ENCODE measurements around the gene BNC2. TPM values are rescaled to one million over a fixed set of nuclear protein-coding genes. Genes with fewer than 3 reads are reported as not detected.

BNC2 gene
- total RNA-seq, 1 donor from 2014 or later, result 38.0 TPM

GRCh38 chr9:16551692-16552091 is 318.8 kb downstream of the BNC2 start:
- H3K27ac Mint-ChIP-seq (ENCODE audit: unreplicated experiment), result no peak overlapping the region
- H3K36me3 ChIP-seq (ENCODE audit: insufficient read depth, low read length), result peaks cover 15% of the 10 kb centered on the region
- H4K20me1 ChIP-seq (ENCODE audit: insufficient read depth, low read length), result no peaks in the 10 kb centered on the region
- no peaks in the 10 kb centered on the region for H3K4me1 ChIP-seq (ENCODE audit: insufficient read depth, low read length)
- H3K27me3 Mint-ChIP-seq (ENCODE audit: low read depth, unreplicated experiment), result no peaks in the 10 kb centered on the region
- no peaks in the 10 kb centered on the region for H3K27me3 ChIP-seq (ENCODE audit: insufficient read depth, low read length)
- no peak overlapping the region for H2AFZ ChIP-seq (ENCODE audit: low read depth, low read length)
- H3K4me3 Mint-ChIP-seq (ENCODE audit: unreplicated experiment), result no peak overlapping the region
- FAIRE-seq, result no peak
- no peaks in the 10 kb centered on the region for H3K79me2 ChIP-seq (ENCODE audit: insufficient read depth, low read length)
- no peak overlapping the region for H3K9ac ChIP-seq (ENCODE audit: low read length)
- H3K27ac ChIP-seq (ENCODE audit: low read depth, low read length), result no peak overlapping the region
- H3K4me1 Mint-ChIP-seq (ENCODE audit: low read depth, unreplicated experiment), result no peaks in the 10 kb centered on the region
- TF ChIP-seq CTCF (IDR thresholded peaks at IDR 0.05; ENCODE audit: insufficient read depth, low read depth, low read length) (no peak), EZH2 (IDR thresholded peaks at IDR 0.05; ENCODE audit: insufficient read depth, low read length) (no peak)
- H3K9me3 ChIP-seq (ENCODE audit: insufficient read depth, low read depth, low read length), result no peaks in the 10 kb centered on the region
- H3K9me3 Mint-ChIP-seq (ENCODE audit: unreplicated experiment), result no peaks in the 10 kb centered on the region
- H3K4me3 ChIP-seq (ENCODE audit: insufficient read depth, low read depth, low read length), result no peak overlapping the region
- DNase-seq (ENCODE audit: low read depth), result no peak
- H3K36me3 Mint-ChIP-seq (ENCODE audit: low read depth, unreplicated experiment), result peaks cover 20% of the 10 kb centered on the region
- no peak overlapping the region for H3K4me2 ChIP-seq (ENCODE audit: low read length)

- H3K4me1 ChIP-seq (ENCODE audit: insufficient read depth, low read length), result peaks cover 16% of the 10 kb centered on the region
- H3K27me3 Mint-ChIP-seq (ENCODE audit: low read depth, unreplicated experiment), result no peaks in the 10 kb centered on the region
- H3K79me2 ChIP-seq (ENCODE audit: insufficient read depth, low read length), result peaks cover 7% of the 10 kb centered on the region
- no peak overlapping the region for H3K27ac ChIP-seq (ENCODE audit: low read depth, low read length)
- H4K20me1 ChIP-seq (ENCODE audit: insufficient read depth, low read length), result peaks cover 5% of the 10 kb centered on the region
- FAIRE-seq (no peak), DNase-seq (ENCODE audit: low read depth) (no peak)
- no peak overlapping the region for H3K4me2 ChIP-seq (ENCODE audit: low read length)
- peaks cover 3% of the 10 kb centered on the region for H3K36me3 Mint-ChIP-seq (ENCODE audit: low read depth, unreplicated experiment)
- no peak overlapping the region for H3K4me3 Mint-ChIP-seq (ENCODE audit: unreplicated experiment)
- no peak overlapping the region for H3K27ac Mint-ChIP-seq (ENCODE audit: unreplicated experiment)
- H3K27me3 ChIP-seq (ENCODE audit: insufficient read depth, low read length), result no peaks in the 10 kb centered on the region
- no peaks in the 10 kb centered on the region for H3K9me3 Mint-ChIP-seq (ENCODE audit: unreplicated experiment)
- no peak overlapping the region for H3K4me3 ChIP-seq (ENCODE audit: insufficient read depth, low read depth, low read length)
- H3K36me3 ChIP-seq (ENCODE audit: insufficient read depth, low read length), result no peaks in the 10 kb centered on the region
- no peak for TF ChIP-seq CTCF (IDR thresholded peaks at IDR 0.05; ENCODE audit: insufficient read depth, low read depth, low read length)
- TF ChIP-seq EZH2 (IDR thresholded peaks at IDR 0.05; ENCODE audit: insufficient read depth, low read length), result no peak
- H3K4me1 Mint-ChIP-seq (ENCODE audit: low read depth, unreplicated experiment), result peaks cover 29% of the 10 kb centered on the region
- H3K9me3 ChIP-seq (ENCODE audit: insufficient read depth, low read depth, low read length), result no peaks in the 10 kb centered on the region
- H2AFZ ChIP-seq (ENCODE audit: low read depth, low read length), result no peak overlapping the region
- H3K9ac ChIP-seq (ENCODE audit: low read length), result no peak overlapping the region
These were observed 324.8 kb downstream of the BNC2 start for GRCh38 chr9:16545639-16546038.

GRCh38 chr9:16544842-16545241 is 325.6 kb downstream of the BNC2 start:
- no peak for FAIRE-seq
- H3K4me2 ChIP-seq (ENCODE audit: low read length), result no peak overlapping the region
- no peak for TF ChIP-seq CTCF (IDR thresholded peaks at IDR 0.05; ENCODE audit: insufficient read depth, low read depth, low read length)
- no peak for TF ChIP-seq EZH2 (IDR thresholded peaks at IDR 0.05; ENCODE audit: insufficient read depth, low read length)

More at GRCh38 chr9:16544842-16545241, 325.6 kb downstream of the BNC2 start:
- H3K79me2 ChIP-seq (ENCODE audit: insufficient read depth, low read length), result peaks cover 7% of the 10 kb centered on the region
- no peak for DNase-seq (ENCODE audit: low read depth)
- no peaks in the 10 kb centered on the region for H3K9me3 ChIP-seq (ENCODE audit: insufficient read depth, low read depth, low read length)
- H3K27me3 ChIP-seq (ENCODE audit: insufficient read depth, low read length), result no peaks in the 10 kb centered on the region
- Mint-ChIP-seq H3K4me3 (ENCODE audit: unreplicated experiment) (no peak overlapping the region), H3K27me3 (ENCODE audit: low read depth, unreplicated experiment) (no peaks in the 10 kb centered on the region), H3K4me1 (ENCODE audit: low read depth, unreplicated experiment) (peaks cover 33% of the 10 kb centered on the region), H3K27ac (ENCODE audit: unreplicated experiment) (no peak overlapping the region), H3K36me3 (ENCODE audit: low read depth, unreplicated experiment) (peaks cover 3% of the 10 kb centered on the region), H3K9me3 (ENCODE audit: unreplicated experiment) (no peaks in the 10 kb centered on the region)
- no peak overlapping the region for H3K4me3 ChIP-seq (ENCODE audit: insufficient read depth, low read depth, low read length)
- no peak overlapping the region for H3K9ac ChIP-seq (ENCODE audit: low read length)
- H3K27ac ChIP-seq (ENCODE audit: low read depth, low read length), result no peak overlapping the region
- peaks cover 18% of the 10 kb centered on the region for H3K4me1 ChIP-seq (ENCODE audit: insufficient read depth, low read length)
- H4K20me1 ChIP-seq (ENCODE audit: insufficient read depth, low read length), result peaks cover 5% of the 10 kb centered on the region
- no peak overlapping the region for H2AFZ ChIP-seq (ENCODE audit: low read depth, low read length)
- H3K36me3 ChIP-seq (ENCODE audit: insufficient read depth, low read length), result no peaks in the 10 kb centered on the region

Measured in astrocyte (in vitro differentiated cells and primary cell).